Thyroid gland (tissue), 4 donors: ENCODE results near the gene ARNT2.

Experiments used
- CTCF ChIP-seq, 6 experiments: fragments of 200-600 bp in 3 of 6; fragments of 450-650 bp in 3 of 6; sonication (generic) in 3 of 6; IDR thresholded peaks; one replicate each; pipeline ENCODE4 v1.5.1; 2016 to 2019; ENCODE audit warnings: antibody characterized with exemption in 6 of 6, mild to moderate bottlenecking in 2 of 6, inconsistent platforms in 1 of 6, moderate library complexity in 1 of 6
- POLR2A ChIP-seq, 2 donors: fragments of 450-650 bp; IDR thresholded peaks; one replicate each; pipeline ENCODE4 v1.6.1; 2017; ENCODE audit warnings: antibody characterized with exemption in 2 of 2, mild to moderate bottlenecking in 2 of 2, moderate library complexity in 1 of 2

GRCh38 chr15:80587007-80587406, 182.8 kb downstream of the ARNT2 start:
- no peak for TF ChIP-seq CTCF (IDR thresholded peaks at IDR 0.05)
- no peak for TF ChIP-seq POLR2A (IDR thresholded peaks at IDR 0.05)
